ENCODE data around the gene NMNAT3. TPM values are rescaled to one million over a fixed set of nuclear protein-coding genes. Genes with fewer than 3 reads are reported as not detected.

Gene NMNAT3
- total RNA-seq, 4 donors from 2014 or later = 9.6 to 17.1 (median 11.3) TPM

GRCh38 chr3:139671863-139672646, 5.7 kb downstream of the NMNAT3 start:
- Histone ChIP-seq H3K4me1 (peaks cover 0 to 20% (median 5%) of the 10 kb centered on the region in 3 donors), H3K27me3 (no peaks in the 10 kb centered on the region), H3K9me3 (no peaks in the 10 kb centered on the region), H3K36me3 (no peaks in the 10 kb centered on the region), H3K4me3 (no peak overlapping the region), H3K27ac (no peak overlapping the region)
- WGBS, 2 donors (ENCODE audit: low coverage in 1 of 2) = 59 to 75% methylated on average over 2 to 5 of the region's 7 CpGs
- ATAC-seq = no peak
- TF ChIP-seq POLR2AphosphoS5 (IDR thresholded peaks at IDR 0.05) = no peak
- no peak for TF ChIP-seq POLR2A (IDR thresholded peaks at IDR 0.05)
- TF ChIP-seq EP300 (IDR thresholded peaks at IDR 0.05) = no peak
- no peak for TF ChIP-seq CTCF (IDR thresholded peaks at IDR 0.05)

- Histone ChIP-seq H3K4me1 (peaks cover 0 to 11% (median 0%) of the 10 kb centered on the region in 3 donors), H3K27ac (no peak overlapping the region), H3K4me3 (no peak overlapping the region), H3K36me3 (peaks cover 0 to 7% of the 10 kb centered on the region in 2 donors), H3K9me3 (no peaks in the 10 kb centered on the region), H3K27me3 (no peaks in the 10 kb centered on the region)
- ATAC-seq = no peak
- 61 to 63% methylated on average over 2 of the region's 2 CpGs for WGBS, 2 donors (ENCODE audit: low coverage in 1 of 2)
- TF ChIP-seq CTCF (IDR thresholded peaks at IDR 0.05) (no peak), POLR2AphosphoS5 (IDR thresholded peaks at IDR 0.05) (no peak), POLR2A (IDR thresholded peaks at IDR 0.05) (no peak), EP300 (IDR thresholded peaks at IDR 0.05) (no peak)
These were observed 6.7 kb downstream of the NMNAT3 start for GRCh38 chr3:139671107-139671506.

GRCh38 chr3:139670196-139670595, 7.6 kb downstream of the NMNAT3 start:
- H3K9me3 ChIP-seq = no peaks in the 10 kb centered on the region

GRCh38 chr3:139668332-139668731, 9.4 kb downstream of the NMNAT3 start:
- Histone ChIP-seq H3K27ac (no peak overlapping the region), H3K4me3 (no peak overlapping the region), H3K27me3 (no peaks in the 10 kb centered on the region), H3K4me1 (peaks cover 0 to 9% (median 0%) of the 10 kb centered on the region in 3 donors), H3K9me3 (no peaks in the 10 kb centered on the region), H3K36me3 (peaks cover 0 to 11% of the 10 kb centered on the region in 2 donors)
- TF ChIP-seq POLR2A (IDR thresholded peaks at IDR 0.05) (no peak), POLR2AphosphoS5 (IDR thresholded peaks at IDR 0.05) (no peak), CTCF (IDR thresholded peaks at IDR 0.05) (no peak), EP300 (IDR thresholded peaks at IDR 0.05) (no peak)
- no peak for ATAC-seq

More at GRCh38 chr3:139670196-139670595, 7.6 kb downstream of the NMNAT3 start:
- H3K27ac ChIP-seq = no peak overlapping the region
- WGBS, 2 donors (ENCODE audit: low coverage in 1 of 2) = 100% methylated on average over 1 of the region's 4 CpGs
- peaks cover 0 to 11% of the 10 kb centered on the region in 2 donors for H3K36me3 ChIP-seq
- H3K4me1 ChIP-seq = peaks cover 0 to 9% (median 0%) of the 10 kb centered on the region in 3 donors
- H3K4me3 ChIP-seq = no peak overlapping the region
- TF ChIP-seq POLR2AphosphoS5 (IDR thresholded peaks at IDR 0.05) = no peak
- TF ChIP-seq EP300 (IDR thresholded peaks at IDR 0.05) = no peak
- no peak for TF ChIP-seq POLR2A (IDR thresholded peaks at IDR 0.05)
- no peak for TF ChIP-seq CTCF (IDR thresholded peaks at IDR 0.05)
- no peaks in the 10 kb centered on the region for H3K27me3 ChIP-seq
- ATAC-seq = no peak

GRCh38 chr3:139664958-139665357, 12.8 kb downstream of the NMNAT3 start:
- ATAC-seq = no peak
- Histone ChIP-seq H3K27ac (no peak overlapping the region), H3K36me3 (peaks cover 0 to 26% of the 10 kb centered on the region in 2 donors), H3K4me1 (no peaks in the 10 kb centered on the region), H3K27me3 (no peaks in the 10 kb centered on the region), H3K4me3 (no peak overlapping the region), H3K9me3 (no peaks in the 10 kb centered on the region)
- TF ChIP-seq EP300 (IDR thresholded peaks at IDR 0.05) (no peak), POLR2AphosphoS5 (IDR thresholded peaks at IDR 0.05) (no peak), POLR2A (IDR thresholded peaks at IDR 0.05) (no peak), CTCF (IDR thresholded peaks at IDR 0.05) (no peak)
- WGBS, 2 donors (ENCODE audit: low coverage in 1 of 2) = 89 to 100% methylated on average over 1 to 2 of the region's 2 CpGs
